Coronary artery (tissue), 2 donors: ENCODE results near the gene CNPPD1.
A peak's percentile ranks its signal among the peaks of the same experiment; 100 is the strongest.

Experiments used
- DNase-seq: peaks from one replicate; pipeline ENCODE4 v3.0.0-alpha.2; 2017; ENCODE audit warnings: low spot score
- H3K27ac ChIP-seq, 2 donors: fragments of 200-600 bp; sonication (generic); one replicate each; pipeline ENCODE4 v1.5.1; 2016 to 2019
- H3K4me3 ChIP-seq: fragments of 200-600 bp; sonication (generic); 2 replicates; pipeline ENCODE4 v1.5.1; 2016; ENCODE audit warnings: mild to moderate bottlenecking, moderate library complexity
- TF ChIP-seq, protein P1 (sequence below): fragments of 200-600 bp; sonication (generic); IDR thresholded peaks from one replicate; pipeline ENCODE4 v1.5.1; 2019; ENCODE audit warnings: antibody characterized with exemption

Gene CNPPD1

DNA sequence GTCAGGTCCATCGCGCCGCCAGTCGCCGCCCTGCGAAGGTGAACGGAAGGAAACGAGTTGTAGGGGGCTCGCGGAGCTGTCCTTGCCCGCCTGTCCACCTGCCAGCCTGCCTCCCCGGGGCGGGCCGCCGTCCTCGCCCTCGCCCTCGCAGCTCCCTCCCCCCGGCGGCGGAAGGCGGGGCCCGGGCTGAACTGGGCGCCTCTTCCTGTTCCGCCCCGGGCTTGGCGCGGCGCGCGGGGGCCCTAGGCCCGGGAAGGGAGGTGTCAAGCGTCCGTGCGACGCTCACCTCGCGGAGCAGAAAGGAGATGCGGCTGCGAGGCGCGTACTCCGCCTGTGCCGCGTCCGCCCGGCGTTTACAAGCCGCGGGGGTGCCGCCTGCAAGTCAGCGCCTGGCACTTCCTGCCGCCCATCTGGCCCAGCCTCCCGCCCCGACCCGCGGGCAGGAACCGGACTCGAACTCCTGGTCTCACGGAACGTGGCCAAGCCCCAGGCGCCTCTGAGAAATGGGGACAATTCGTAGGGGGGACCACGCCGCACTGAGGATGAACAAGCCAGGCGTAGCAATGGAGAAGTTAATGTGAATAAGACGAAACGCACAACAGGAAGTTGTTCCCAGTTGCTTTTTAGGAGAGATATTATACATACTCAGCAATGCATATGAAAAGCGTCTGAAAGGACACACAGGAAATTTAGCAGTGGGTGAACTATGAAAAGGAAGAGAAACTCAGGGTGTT is at the start of gene CNPPD1:
Gene CNPPD1 (minus strand): TSS at position 108 of the 734 bp plus-strand sequence. CDS start 97 bp downstream, at position 11.
- TF ChIP-seq, protein P1, sequence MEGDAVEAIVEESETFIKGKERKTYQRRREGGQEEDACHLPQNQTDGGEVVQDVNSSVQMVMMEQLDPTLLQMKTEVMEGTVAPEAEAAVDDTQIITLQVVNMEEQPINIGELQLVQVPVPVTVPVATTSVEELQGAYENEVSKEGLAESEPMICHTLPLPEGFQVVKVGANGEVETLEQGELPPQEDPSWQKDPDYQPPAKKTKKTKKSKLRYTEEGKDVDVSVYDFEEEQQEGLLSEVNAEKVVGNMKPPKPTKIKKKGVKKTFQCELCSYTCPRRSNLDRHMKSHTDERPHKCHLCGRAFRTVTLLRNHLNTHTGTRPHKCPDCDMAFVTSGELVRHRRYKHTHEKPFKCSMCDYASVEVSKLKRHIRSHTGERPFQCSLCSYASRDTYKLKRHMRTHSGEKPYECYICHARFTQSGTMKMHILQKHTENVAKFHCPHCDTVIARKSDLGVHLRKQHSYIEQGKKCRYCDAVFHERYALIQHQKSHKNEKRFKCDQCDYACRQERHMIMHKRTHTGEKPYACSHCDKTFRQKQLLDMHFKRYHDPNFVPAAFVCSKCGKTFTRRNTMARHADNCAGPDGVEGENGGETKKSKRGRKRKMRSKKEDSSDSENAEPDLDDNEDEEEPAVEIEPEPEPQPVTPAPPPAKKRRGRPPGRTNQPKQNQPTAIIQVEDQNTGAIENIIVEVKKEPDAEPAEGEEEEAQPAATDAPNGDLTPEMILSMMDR: no peak
- H3K27ac ChIP-seq: peak within 1 kb of the TSS; percentile 92 to 99
- peak within 1 kb of the TSS; percentile 95 for H3K4me3 ChIP-seq
- DNase-seq: peak; percentile 90

DNA sequence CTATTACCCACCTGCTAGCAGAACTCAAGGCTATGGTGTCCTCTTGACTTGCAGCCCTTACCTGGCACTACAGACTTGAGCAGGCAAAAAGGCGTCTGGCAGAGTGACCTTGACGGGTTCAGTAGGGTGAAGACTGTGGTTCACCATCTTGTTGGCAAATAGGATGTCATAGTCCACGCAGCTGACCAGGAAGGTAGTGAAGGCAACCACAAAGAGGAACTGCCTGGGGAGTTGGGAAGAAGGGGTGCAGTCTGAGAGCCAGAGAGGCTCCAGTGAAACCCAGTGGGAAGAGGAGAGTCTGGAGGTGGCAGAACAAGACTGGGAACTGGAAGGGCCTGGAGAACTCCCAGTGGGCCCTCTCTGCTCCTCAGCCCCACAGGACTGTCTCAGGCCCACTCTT is 48.6 kb upstream of the CNPPD1 start:
- TF ChIP-seq, protein P1: no peak
- H3K27ac ChIP-seq: no peak overlapping the region
- H3K4me3 ChIP-seq: no peak overlapping the region
- DNase-seq: no peak

DNA sequence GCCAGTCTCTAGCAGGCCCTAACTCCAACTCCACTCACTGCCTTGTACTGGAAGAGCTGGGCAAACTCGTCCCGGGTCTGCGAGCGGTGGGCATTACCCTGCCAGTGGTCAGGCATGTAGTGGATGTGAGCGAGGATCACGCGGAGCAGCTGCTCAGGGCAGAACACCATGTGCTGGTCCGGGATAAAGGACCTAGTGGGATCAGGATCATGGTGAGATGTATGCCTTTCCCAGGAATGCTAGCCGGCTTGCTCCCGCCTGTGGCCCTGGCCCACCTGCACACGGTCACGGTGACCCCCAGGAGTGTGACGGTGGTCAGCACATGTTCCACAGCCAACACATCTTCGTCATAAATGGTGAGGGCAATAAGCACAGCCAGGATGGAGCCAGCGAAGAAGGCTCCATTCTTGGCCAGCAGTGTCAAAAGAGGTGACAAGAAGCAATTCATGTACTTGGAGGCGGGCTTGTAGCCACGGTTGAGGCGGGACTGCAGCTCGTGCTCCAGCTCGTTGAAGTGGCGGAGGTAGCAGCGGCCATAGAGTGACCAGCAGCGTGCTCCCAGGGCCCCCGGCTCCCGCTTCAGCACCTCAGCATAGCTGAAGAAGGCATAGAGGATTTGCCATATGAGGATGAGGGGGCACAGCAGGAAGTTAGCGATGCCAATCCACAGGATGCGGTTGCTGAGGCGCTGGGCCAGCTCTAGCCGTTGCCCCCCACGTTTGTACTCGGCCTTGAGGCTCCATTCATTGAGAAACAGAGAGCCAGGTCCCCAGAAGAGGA is 47.3 kb upstream of the CNPPD1 start:
- no peak for DNase-seq
- Histone ChIP-seq H3K27ac (no peak overlapping the region), H3K4me3 (no peak overlapping the region)
- TF ChIP-seq, protein P1: no peak

DNA sequence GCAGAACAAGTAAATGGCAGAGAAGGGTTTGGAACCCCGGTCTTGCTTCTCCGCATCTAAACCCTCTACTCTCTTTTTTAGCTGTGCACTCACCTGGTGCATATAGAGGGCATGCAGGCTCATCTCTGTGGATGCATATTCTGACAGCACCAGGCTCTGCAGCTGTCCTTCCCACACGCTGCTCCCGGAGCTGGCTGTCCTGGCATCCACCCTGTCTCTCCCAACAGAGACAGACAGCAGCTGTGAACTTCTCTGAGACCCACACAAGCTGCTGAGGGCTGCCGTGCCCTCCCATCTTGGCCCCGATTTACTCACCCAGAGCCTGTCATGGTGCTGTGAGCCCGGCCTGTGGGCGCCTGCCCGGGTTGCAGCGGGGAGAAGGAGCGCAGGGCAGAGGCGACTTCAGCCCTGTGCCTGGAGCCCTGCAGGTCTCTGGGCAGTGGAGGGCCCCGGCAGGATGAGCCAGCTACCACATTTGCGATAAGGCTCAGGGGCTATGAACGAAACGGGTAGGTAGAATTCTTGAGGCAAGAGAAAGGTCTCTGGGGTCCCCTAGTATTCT is 45.3 kb upstream of the CNPPD1 start:
- no peak for DNase-seq
- TF ChIP-seq, protein P1: no peak
- H3K4me3 ChIP-seq: no peak overlapping the region
- H3K27ac ChIP-seq: no peak overlapping the region

DNA sequence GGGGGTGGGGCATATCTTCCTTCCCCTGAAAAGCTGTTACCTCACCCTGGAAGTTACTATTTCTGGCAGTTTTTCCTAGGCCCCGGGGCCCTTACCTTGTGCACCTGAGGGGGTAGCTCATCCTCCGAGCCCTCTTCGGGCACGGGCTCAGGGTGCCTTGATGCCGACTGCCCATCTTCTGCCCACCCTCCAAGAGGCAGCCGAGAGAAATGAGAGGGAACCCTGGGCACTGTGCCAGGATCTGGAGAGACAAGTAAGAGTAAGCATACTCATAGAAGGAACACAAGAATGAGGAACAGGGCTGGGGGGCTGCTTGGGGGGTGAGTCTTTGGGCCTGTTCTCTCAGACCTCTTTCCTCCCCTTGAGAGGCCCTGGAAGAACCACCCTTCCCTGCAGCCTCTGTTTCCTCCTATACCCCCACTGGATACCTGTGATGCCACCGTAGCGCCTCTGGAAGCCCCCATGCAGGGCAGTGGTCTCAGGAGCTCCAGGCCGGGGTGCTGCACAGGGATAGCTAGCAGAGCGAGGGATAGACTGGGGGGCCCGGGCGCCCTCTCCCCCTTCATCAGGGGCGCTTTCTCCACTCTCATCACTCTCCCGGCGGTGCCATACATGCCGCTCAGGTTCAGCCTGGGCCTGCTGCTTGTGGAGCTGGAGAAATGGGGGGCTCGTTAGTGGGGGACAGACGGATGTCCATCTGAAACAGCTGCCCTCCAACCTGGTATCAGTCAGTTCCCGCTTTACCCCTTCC is 44.1 kb upstream of the CNPPD1 start:
- no peak overlapping the region for H3K4me3 ChIP-seq
- H3K27ac ChIP-seq: no peak overlapping the region
- DNase-seq: no peak
- TF ChIP-seq, protein P1: no peak

DNA sequence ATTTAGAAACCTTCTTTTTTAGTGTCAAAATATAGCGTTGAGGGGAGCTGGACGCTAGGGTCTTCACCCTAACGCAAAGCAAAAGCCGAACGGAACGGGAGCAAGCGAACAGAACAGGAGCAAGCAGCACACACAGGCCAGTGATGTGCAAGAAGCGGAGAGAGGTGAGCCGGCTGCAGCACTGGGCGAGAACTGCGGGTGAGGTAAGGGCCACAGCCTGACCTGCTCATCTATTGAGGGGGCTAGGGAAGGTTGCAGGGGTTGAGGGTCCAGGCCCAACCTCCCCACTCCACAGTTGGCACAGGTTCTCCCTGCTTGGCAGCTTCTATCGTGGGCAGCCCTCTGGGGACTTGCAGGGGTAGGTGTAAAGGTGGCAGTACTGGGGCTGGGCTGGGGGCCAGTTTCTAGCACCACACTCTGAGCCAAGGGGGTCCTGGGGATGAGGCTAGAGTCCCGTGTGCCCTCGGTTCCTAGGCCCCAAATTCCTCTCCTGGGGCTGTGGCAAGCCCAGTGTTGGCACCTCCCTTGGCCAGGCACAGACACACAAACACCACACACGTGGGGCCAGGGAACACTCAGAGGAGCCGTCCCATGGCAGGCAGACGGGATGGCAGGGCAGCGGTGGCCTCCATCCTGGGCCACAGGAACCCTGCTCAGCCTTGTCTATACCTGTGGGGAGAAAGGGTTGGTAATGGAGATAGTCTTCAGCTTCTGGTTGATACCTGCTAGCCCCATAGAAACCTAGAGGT is 43.2 kb upstream of the CNPPD1 start:
- H3K4me3 ChIP-seq: no peak overlapping the region
- no peak for DNase-seq
- peak overlapping the region in 1 of 2 donors; percentile 97 for H3K27ac ChIP-seq
- TF ChIP-seq, protein P1: no peak
